ENCODE data around the gene TUBAL3.

GRCh38 chr10:5344746-5345145 lies 59.9 kb downstream of the TUBAL3 start:
- TF ChIP-seq EZH2 (IDR thresholded peaks at IDR 0.05; ENCODE audit: borderline replicate concordance, low read depth, low read length) (no peak), NBN (IDR thresholded peaks at IDR 0.05; ENCODE audit: low read depth) (no peak), HDAC2 (IDR thresholded peaks at IDR 0.05) (no peak), HNRNPLL (IDR thresholded peaks at IDR 0.05; ENCODE audit: low read depth, low read length, poor library complexity, severe bottlenecking) (no peak), ZNF175 (CRISPR knock-in tag; IDR thresholded peaks at IDR 0.05; ENCODE audit: low read depth) (no peak)
- TF ChIP-seq, protein P1, sequence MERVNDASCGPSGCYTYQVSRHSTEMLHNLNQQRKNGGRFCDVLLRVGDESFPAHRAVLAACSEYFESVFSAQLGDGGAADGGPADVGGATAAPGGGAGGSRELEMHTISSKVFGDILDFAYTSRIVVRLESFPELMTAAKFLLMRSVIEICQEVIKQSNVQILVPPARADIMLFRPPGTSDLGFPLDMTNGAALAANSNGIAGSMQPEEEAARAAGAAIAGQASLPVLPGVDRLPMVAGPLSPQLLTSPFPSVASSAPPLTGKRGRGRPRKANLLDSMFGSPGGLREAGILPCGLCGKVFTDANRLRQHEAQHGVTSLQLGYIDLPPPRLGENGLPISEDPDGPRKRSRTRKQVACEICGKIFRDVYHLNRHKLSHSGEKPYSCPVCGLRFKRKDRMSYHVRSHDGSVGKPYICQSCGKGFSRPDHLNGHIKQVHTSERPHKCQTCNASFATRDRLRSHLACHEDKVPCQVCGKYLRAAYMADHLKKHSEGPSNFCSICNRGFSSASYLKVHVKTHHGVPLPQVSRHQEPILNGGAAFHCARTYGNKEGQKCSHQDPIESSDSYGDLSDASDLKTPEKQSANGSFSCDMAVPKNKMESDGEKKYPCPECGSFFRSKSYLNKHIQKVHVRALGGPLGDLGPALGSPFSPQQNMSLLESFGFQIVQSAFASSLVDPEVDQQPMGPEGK (CRISPR knock-in tag; IDR thresholded peaks at IDR 0.05; ENCODE audit: borderline replicate concordance) = no peak
- TF ChIP-seq, protein P2, sequence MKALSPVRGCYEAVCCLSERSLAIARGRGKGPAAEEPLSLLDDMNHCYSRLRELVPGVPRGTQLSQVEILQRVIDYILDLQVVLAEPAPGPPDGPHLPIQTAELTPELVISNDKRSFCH (CRISPR knock-in tag; IDR thresholded peaks at IDR 0.05) = no peak
- TF ChIP-seq, protein P2 (tag; IDR thresholded peaks at IDR 0.05) = no peak

Measured in K562 (cell line).